NCI-H1694 treated with DMSO at 0.1 percent for 48 hours (cell line): Measurements from ENCODE around the gene PPP1R9A.
A peak's percentile ranks its signal among the peaks of the same experiment; 100 is the strongest.

Experiments used
- DNase-seq: peaks from one replicate; lab custom pipeline; 2025; lab: John Stamatoyannopoulos, UW

The PPP1R9A gene

DNA sequence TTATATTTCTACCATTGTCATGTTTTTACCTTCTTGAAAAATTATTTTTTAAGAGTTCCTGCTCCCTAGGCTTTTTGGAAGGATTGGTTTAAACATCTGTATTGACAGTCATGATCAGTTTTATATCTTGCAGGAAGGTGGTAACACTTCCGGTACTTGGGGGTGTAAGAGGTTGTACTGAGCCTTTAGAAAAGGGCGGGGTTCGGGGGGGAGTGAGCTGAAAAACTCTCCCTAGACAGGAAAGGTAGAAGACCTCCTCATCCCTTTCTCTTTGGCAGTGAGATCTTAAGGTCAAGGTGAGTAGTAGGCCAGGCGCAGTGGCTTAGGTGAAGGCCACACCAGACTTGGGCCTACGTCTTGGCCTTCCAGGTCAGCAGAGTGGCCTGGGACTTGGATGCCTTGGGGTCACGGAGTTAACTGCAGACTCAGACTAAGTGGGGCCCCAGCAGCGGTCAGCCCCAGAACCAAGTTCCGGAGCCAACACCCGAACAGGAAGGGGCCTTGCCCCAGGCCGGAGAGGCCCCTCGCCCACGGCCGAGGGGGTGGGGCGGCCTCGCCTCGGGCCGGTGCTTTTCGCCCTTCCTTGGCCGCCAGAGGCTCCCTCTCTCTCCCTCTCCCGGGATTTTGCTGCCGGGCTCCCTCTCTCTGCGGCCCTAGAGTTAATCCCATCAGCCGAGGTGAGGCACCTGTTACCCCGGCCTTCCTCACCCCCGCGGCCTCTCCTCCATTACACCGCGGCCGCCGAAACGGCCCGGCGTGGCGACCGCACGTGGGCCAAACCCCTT, at the start of gene PPP1R9A:
Gene PPP1R9A, plus strand, starts transcription at position 569 of the 785 bp plus-strand sequence. CDS start 2,520 bp downstream, outside the sequence.
- peak; percentile 21 for DNase-seq

DNA sequence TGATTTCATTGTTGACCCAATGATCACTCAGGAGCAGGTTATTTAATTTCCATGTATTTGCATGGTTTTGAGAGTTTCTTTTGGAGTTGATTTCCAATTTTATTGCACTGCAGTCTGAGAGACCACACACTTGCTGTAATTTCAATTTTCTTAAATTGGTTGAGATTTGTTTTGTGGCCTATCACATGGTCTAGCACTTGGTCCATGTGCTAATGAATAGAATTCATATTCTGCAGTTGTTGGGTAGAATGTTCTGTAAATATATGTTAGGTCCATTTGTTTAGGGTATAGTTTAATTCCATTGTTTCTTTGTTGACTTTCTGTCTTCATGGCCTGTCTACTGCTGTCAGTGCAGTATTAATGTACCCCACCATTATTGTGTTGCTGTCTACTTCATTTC, 36.3 kb upstream of the PPP1R9A start:
- no peak for DNase-seq

DNA sequence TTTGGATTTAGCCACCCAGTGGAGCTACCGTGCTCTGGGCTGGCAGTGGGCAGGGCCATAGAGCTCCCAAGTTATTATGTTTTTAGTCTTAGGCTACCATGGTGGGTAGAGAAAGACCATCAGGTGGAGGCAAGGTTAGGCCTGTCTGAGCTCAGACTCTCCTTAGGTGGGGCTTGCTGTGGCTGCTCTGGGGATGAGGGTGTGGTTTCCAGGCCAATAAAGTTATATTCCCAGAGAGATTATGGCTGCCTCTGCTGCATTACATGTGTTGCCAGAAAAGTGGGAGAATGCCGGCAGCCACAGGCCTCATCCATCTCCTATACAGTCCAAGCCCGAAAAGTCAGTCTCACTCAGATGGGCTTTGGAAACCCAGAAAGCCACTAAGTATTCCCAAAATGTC, 34.2 kb upstream of the PPP1R9A start:
- no peak for DNase-seq

DNA sequence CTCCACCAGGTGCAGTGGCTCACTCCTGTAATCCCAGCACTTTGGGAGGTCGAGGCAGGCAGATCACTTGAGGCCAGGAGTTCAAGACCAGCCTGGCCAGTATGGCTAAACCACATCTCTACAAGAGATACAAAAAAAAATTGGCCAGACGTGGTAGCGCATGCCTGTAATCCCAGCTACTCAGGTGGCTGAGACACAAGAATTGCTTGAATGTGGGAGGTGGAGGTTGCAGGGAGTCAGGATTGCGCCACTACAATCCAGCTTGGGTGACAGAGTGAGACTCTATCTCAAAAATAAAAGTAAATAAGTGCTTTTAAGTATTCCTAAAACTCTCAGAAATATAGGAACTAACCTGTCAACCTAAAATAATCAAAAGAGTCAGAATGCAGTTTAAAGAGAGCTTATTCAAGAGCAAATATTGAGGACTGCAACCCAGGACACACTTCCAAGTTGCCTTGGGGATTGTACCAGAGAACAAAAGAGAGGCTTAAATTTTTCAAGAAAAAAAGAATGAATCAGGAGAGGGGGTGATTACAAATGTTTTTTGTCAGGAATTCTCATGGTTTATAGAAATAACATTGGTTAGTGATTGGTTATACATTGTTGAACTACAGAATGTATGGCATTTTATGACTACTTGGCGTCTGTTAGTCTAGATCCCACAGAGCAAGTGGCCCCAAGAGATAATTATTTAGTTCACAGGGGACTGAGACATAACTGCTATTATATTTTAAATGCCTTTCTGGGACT, 33.2 kb upstream of the PPP1R9A start:
- DNase-seq = no peak

DNA sequence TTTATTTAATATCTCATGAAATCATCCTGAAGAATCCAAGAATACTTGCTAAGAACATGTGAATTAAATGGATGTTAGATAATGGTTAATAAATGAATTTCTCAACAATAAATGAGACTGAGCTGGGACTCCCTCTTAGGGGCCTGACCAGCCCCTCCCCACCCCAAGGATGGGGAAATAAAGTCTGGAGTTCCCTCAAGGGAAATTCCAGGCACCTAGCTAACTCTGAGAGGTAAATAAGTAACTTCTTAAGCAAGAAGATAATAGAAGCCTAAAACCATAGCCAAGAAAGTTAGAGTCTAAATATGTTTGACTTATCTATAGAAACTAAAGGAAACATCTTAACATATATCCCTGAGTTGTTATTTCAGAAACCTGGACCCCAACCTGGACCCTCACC, 32.2 kb upstream of the PPP1R9A start:
- DNase-seq = no peak

DNA sequence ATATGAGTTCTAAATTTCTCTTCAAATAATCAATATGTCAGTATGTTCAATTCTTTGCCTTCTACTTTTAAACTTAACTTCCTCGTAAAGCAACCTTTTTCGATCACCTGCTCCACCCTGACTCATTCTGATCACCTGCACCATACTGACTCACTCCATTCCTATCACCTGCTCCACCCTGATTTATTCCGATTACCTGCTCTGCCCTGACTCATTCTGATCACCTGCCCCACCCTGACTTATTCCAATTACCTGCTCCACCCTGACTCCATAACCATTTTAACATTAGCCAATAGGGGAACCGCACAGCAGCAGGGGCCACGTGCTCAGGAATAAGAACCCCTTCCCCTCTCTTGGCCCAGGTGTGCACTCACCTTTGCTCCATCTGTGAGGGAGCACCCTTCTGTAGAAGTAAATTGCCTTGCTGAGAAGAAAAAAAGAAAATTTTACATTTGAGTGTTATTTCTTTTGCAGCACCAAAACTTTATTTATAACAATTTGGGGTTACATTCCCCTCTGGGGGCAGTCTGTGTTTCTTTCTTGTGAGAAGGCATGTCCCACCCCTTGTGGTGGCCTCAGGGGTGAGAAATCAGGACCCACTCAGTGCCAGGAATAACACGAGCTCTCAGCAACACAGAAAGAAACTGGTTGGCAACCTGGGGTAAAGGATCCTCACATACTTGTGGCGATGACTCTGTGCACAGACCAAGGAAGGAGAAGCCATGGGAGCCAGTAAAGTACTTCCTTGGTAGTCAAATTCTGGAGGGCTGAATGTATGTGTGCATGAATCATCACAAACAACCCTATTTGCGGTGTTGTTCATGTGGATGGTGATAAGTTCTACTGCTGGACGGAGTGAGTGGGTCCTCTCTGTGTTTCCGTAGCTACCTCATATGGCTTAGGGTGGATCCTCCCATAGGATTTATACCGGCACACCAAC, 29.4 kb upstream of the PPP1R9A start:
- no peak for DNase-seq

DNA sequence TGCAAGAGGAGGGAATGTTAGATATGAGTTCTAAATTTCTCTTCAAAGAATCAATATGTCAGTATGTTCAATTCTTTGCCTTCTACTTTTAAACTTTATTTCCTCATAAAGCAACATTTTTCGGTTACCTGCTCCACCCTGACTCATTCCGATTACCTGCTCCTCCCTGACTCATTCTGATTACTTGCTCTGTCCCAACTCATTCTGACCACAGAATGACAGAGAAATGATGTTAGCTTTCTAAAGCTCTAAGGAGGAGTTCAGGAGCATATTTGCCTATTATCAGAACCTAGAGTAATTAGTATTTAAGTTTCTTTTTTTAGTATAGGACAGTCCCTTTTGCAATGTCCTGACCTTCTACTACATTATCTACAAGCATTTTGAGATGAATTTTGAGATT, 24.5 kb upstream of the PPP1R9A start:
- DNase-seq = no peak

DNA sequence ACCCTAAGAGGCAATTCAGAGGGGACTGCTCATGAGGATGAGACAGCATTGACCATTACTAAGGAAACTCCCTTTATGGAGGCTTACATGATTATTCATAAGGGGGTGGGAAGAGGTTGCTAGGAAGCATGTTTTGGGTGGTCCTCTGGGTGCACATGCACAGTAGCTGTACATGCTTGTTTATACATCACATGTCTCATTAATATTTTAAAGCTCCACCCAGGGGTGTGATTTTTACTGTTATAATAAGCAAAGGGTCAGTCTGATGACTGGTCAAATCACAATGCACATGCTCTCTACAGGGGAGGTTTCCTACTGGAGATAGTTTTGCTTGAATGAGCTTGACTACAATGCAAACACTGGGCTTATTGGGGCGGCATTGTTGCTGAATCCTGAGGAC, 23.8 kb upstream of the PPP1R9A start:
- no peak for DNase-seq

DNA sequence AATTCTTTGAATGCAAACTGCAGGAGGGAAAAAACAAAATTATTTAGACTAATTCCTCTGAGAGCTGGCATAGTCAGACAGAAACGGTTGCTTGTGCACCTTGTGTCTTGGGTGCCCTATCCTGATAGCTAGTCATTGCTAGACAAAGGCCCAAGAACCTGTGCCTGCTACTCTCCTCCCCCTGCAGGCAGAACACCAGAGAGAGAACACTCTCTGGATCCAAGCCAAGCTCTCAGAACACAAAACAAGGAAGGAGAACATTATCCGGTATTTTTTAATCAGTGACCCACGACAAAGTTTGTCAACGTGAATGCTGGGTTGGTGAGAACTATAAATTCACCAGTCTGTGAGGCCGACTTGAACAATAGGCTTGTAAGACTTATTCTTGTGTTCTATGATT, 18.8 kb upstream of the PPP1R9A start:
- DNase-seq = no peak

DNA sequence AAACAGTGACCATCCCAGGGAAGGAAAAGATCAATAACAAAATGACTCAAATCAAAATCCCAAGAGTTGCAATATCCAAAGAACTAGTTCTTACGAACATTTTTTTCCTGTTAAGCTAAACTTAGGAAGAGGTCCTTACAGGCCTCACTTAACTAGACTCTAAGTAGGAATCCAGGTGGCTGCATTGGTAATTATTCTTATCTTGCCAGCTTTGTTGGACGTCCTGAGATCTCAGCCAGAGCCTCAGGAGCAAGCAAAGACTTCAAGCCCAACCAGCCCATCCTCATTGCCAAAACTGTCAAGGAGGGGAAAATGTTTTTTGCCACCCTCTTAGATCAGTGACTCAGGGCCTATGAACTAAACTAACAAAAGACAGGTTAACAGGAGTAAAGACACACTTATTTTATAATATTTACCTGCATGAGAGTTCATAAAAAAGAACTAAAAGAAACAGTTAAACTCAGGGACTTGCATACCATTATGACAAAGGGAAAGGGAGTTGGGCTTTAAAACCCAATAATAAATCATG, 18.3 kb upstream of the PPP1R9A start:
- DNase-seq = no peak

DNA sequence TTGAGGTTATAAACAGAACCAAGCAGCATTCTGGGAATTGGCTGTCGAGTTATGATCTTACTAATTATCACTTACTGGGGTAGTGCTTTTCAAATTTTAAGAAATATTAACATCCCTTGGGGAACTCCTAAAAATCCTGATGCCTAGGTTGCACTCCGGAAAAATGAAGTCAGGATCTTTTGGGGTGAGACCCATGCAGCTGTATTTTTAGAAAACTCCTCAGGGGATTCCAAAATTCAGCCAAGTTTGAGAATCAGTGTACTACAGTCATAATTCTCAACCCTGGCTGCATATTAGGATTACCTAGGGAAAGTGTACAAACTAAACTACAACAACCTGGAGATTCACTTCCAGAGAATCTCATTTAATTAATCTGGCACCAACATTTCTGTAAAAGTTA, 17.2 kb upstream of the PPP1R9A start:
- no peak for DNase-seq

DNA sequence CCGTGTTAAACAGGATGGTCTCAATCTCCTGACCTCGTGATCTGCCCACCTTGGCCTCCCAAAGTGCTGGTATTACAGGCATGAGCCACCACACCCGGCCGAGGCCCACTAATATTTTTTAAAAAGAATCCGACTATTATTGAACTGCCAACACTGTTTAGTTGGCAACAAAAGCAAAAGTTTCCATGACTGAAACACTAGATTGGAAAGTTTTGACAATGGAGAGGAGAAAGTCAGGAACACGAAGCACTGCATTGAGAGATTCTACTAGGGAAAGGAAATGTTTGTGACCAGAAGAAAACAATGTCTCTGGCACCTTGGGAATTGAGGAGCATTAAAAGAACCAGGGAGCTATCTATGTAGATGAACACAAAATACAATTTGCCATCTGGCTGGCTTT, 13.7 kb upstream of the PPP1R9A start:
- no peak for DNase-seq

DNA sequence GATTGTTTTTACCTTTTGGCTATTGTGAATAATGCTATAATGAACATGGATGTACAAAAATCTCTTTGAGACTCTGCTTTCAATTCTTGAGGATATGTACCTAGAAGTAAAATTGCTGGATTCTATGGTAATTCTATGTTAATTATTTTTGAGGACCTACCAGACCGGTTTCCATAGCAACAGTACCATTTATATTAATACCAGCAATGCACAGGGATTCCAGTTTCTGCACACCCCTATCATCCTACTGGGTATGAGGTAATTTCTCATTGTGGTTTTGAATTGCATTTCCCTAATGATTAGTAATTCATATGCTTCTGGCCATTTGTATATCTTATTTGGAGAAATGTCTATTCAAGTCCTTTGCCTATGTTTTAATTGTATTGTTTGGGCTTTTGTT, 9.9 kb upstream of the PPP1R9A start:
- no peak for DNase-seq

DNA sequence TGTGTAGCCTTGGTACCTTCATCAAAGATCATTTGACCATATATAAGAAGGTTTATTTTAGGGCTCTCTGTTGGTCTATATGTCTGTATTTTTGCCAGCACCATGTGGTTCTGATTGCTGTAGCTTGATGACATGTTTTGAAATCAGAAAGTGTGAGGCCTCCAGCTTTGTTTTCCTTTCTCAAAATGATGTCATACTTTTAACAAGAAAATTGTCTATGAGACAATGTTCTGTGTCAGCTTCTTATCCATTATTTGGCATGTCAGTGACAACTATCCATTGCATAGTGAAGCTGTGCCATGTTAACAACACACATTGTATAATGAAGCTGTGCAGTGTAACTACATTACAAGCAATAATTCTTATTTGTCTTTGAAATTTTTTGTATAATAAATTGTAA, 9.1 kb upstream of the PPP1R9A start:
- no peak for DNase-seq

DNA sequence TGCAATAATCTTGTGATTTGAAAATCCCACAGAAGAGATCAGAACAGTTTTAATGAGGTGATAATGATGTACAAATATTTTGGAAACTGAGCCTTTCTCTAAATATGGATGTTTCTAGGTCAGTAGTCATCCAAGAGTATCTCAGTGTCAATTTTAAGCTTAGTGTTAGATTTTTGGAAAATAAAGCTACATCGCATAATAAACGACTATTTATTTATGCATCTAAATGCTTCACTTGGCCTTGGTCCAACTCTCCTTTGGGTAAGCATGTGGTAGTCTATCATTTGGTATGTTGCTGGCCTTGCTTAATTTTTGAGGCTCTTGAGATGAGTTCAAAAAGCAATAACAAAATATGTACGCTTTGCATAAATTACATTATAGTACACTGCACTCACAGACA, 5.4 kb upstream of the PPP1R9A start:
- no peak for DNase-seq

DNA sequence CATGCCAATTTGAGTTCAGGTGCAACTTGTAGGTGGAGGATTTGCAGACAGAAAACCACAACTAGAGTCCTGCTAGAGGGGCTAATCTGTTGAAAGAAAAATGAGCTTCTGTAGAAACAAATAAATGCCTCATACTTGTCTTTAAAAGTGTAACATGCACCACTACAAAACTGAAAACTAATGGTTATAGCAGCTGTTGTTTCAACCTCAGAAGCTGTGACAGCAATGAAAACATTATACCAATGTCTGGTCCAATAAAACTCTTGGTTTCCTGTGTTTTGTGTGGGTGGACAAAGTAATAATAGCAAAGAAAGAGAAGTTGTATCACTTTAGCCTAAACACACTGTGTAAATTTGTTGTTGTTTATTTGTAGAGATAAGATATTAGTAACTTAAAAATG, 3.4 kb upstream of the PPP1R9A start:
- DNase-seq = no peak

DNA sequence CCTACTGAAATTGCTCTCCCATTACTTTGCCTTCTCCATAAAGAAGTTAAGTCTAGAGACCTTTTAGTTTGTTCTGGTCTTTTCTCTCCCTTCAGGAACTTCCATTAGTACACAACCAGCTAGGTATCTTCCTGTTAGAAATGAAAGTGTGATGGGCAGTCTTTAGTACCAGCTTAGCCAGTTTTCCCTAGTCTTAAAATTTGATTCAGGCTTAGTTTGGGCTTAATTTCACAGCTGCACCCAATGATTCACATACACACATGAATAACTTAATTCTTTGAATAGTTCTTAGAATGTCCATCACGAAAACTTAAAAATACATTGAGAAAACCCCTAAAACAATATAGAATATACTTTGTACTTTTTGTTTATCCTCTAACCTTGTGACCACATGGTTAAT, 2.4 kb upstream of the PPP1R9A start:
- DNase-seq = no peak

DNA sequence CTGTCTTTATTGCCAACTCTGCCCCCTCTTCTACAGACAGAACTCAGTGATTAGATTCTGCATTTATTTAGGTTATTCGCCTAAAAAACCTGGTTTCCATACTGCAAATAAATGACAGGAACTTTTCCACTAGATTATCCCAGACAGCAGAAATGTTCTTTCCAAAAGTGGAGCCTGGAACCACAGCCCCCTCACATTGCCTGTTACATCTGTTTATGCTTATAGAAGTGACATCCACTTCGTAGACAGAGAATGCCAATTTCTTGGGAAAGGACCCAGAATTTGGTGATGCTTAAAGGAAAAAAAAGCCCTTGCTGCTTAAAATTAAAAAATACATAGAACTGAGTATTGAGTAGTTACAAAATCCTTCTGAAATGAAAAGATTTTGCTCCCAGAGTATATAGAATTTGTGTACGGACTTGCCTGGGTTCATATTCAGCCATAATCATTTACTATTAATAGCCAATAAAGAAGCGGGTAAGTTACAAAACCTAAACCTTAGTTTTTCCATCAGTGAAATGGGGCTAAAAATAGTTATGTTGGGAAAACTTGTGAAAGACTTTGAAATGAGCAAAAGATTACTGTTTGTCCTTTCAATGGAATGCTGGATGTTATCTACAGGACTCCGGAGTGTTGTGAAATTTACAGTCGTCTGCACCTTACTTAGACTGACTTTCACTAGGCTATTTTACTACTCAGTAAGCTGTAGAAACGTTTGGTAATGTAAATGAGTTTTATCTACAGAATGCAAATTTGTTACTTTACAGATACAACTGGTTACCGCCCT, 1.1 kb upstream of the PPP1R9A start:
- DNase-seq = no peak

DNA sequence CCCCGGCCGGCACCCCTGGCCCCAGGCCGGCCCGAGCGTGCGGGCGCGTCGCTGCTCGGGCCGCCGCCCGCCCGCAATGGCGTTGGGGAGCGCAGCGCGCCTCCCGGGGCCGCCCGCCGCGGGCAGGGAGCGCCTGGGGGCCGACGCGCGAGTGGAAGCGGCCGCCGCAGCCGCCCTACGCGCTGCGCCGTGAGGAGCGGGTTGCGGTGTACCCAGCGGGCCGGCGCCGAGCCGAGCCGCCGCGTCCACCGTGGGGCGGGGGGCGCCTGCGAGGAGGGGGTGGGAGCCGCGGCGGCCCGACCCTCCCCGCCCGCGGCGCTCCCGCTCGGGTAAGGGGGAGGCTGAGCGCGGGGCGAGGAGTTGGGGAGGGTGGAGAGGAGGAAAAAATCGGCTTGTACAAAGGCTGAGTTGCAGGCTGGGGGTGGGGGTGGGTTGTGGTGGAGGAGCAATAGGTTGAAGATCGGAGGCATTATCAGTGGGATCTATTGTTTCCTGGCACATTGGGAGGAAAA, 473 bp downstream of the PPP1R9A start:
- no peak for DNase-seq

DNA sequence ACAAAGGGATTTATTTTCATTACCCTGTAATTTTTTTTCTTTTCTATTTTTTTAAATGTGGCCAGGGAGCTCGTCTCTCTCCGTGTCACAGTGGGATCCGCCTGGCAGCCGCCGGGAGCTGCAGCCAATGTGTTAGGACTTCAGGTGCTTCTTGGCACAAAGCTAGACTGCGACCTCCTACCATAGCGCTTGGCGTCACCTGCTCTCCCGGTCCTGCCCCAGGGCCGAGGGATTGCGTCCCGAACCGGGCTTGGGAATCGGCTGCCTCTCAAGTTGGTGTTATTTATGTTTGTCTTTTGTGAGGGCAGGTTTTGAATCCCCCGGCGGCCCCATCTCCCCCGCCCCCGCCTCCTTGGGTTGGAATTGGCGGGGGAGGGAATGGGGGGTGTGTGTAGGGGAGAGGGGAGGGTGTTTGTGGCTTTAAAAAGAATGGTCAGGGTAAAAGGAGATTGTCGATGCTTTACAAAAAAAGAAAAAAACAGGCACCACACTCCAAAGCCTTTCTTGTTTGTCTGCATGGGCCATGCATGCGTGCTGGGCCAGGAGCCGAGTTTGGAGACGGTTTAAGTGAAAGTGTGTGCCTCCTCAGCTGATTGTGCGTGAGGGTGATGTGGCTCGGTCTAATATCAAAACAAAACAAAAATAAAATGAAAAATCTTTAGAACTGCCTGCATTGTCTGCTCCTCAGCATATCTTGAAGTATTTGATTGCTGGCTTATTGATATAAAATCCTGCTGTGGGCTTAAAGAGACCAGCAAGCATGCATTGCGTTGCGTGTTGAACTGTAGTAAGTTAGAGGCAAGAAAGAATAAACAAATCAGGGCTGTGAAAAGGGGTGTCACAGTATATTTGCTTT, 1.2 kb downstream of the PPP1R9A start:
- DNase-seq = peak; percentile 41
